AG08396 (cell line): ENCODE measurements around the gene ZBTB7C.

Source experiments
- DNase-seq: peaks from one replicate; pipeline ENCODE4 v3.0.0; 2012; ENCODE audit warnings: low spot score, mixed read lengths

The ZBTB7C gene

DNA sequence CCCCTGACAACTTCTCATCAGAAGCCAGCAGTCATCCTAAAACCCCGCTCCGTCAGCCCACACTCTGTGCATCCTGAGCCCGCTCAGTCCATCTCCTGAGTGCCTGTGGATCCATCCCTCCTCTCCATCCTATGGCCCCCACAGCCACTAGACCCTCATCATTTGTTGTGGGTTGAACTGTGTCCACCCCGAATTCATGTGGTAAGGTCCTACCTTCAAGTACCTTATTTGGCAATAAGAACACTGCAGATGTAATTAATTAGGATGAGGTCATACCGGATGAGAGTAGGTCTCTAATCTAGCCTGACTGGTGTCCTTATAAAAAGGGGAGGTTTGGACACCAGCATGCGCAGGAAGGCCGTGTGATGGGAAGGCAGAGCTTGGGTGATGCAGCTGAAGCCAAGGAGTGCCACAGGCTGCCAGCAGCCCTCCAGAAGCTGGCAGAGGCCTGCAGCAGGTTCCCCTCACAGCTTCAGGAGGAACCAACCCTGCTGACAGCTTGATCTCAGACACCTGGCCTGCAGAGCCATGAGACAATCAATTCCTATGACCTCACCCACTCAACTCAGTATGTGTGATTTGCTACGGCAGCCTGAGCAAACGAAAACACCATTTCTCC lies 192.4 kb downstream of the ZBTB7C start:
- no peak for DNase-seq

DNA sequence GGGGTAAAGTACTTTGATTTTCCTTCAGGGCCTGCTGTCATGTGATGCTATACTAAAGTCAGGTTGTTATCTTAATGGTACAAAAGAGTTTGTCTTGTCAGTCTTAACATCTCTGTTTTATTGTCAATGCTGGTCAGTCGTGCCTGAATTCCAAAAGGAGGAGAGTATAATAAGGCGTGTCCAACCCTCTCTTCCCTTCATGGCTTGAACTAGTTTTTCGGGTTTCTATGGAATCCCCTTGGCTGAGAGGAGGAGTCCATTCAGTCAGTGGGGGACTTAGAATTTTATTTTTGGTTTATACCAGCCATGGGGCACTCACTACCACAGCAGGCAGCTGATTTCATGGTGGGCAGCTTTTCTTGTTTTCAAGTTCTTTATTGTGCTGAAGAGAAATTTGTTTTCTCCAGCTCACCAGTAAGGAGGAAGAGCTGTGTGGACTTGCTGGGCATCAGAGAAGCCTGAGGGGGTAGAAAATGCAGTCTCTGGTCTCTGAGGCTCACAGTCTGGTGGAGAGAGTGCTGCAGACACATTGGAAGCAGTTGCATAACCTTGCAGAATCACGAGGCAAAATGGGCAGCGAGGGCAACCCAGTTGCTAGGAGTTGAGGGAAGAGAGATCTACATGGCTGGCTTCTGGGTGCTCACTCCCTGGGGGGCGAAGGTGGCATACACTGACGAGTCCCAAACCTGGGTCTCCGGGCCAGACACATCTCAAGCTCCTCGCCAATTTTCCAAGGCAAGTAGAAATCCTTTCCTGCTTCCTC lies 193.1 kb downstream of the ZBTB7C start:
- DNase-seq: no peak

DNA sequence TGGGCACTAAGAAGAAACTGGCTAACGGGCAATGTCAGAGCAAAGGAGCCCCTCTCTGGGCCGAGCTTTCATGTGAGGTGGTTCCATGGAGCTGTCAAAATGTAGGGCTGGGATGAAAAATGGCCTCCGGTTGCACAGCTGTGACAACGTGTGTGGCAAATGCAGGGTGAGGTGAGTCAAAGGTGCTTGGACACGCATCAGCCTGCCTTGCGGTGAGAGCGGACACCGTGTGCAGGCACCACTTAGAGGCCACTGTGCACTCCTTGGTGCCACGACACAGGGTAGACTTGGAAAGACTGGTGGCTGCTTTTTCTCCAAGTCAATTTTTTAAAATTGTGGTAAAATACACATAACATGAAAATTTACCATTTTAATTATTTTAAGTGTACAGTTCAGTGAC lies 195.4 kb downstream of the ZBTB7C start:
- no peak for DNase-seq

DNA sequence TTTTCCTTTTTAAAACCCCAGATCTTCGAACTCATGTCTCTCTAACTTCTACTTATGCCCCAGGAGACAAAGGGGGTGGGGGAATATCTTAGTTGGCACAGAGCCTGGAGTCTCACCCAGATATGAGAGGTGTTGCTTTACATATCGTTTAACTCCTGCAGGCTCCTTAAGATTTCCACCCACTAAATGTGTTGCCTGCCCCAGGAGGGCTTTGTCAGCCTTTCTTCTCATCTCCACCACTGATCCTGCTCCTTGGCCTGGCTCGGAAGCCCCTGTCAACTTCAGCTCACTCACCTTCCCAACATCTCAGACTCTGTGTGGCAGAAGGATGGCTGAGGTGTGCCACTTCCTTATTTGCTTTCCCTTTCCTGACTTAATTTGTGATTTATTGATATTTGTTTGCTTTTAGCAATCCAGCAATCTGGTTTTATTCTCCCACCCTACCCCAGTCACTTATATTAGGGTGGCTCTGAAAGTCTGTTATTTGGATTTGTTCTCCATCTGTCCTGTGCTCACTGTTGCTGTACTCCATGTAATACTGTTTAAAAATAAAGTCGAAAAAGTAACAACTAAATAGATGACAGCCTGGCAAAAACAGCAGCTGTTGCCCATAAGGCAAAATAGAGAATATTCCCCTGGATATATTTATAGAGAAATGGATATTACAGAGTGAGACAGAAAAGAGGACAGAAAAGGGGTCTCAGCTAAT lies 200.6 kb downstream of the ZBTB7C start:
- no peak for DNase-seq

DNA sequence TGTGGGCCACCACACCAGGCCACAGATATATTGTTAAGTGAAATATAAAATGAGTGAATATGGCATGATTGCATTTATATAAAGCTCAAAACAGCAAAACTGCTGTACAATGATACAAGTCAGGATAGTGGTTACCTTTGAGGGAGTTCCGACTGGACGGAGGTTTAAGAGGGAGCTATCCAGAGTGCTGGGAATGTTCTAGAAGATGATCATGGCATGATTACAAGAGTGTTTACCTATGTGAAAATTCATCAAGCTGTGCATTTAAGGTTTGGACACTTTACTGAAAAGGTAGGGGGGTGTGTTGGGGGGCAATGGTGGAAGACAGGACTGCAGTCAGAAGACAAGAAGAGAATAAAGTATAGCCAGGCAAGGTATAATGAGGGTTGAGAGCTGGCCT lies 201.4 kb downstream of the ZBTB7C start:
- no peak for DNase-seq

DNA sequence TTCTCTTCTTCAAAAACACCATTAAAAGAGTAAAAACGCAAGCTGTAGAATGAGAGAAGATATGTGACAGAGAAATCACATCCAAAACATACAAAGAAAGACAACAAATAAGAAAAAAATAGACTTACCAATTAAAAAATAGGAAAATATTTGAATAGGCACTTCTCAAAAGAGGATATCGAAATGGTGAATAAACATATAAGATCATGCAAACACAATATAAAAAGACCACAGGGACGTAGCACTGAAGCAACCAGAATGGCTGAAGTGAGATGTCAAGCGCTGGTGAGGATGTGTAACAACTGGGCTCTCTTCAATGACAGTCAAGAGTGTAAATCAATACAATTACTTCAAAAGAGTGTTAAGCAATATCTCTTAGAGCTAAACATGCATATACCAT lies 202.3 kb downstream of the ZBTB7C start:
- DNase-seq: no peak

DNA sequence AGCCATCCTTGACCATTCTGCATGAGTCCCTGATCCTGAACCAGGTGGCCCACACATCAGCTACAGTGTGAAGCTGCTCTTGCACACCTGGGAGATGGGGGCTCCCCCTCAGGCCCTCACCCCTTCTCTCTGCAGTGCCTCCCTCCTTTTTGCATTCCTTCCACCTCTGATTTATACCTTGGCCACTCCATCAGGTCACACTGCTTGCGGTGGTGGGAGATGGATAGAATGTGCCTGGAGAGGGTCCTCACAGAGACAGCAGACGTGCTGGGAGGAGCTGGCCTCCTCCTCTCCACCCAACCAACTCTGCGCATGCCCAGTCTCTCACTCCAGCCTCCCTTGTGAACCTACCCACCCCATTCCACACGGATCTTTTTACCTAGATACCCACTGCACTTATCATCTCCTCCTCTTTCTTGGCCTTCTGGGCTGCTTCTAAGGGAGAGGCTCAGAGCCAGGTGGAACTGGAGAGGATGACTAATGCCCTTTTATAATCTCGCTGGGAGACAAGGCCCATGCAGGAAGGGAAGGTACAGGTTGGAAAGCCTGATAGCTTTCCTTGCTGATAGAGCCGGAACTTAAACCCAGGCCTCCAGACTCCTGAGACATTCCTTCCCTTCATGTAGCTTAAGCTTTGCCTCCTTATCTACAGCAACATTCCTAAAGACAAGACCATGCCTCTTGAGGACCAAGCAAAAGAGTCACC lies 205.1 kb downstream of the ZBTB7C start:
- DNase-seq: no peak

DNA sequence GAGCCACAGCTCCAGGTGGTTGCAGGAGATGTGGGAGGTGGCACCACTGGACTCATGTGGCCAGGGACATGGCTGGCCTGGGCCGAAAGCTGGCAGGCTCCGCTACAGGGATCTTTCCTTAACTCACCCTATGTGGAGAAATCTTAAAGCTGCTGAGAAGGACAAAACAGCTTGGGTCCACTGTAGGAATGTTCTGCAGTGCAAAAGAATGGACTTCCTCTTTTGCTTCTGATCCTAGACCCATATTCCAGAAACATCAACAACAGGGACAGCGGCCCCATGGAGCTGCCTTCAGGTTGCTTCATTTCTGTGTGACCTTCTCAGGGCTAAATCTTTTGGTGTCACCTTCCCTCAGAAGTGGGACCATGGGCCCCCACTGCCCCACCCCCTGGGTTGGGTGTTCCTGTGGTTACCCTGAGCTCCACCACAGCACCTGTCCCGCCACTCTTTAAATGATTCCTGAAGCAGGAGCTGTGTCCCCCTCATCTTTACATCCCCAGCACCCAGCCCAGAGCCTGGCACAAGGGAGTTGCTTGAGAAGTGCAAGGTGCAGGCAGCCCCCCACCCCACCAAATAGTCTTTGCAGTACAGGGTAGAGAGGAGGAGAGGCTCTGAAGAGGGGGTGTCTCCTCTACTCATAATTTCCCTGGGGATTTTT lies 205.8 kb downstream of the ZBTB7C start:
- no peak for DNase-seq

DNA sequence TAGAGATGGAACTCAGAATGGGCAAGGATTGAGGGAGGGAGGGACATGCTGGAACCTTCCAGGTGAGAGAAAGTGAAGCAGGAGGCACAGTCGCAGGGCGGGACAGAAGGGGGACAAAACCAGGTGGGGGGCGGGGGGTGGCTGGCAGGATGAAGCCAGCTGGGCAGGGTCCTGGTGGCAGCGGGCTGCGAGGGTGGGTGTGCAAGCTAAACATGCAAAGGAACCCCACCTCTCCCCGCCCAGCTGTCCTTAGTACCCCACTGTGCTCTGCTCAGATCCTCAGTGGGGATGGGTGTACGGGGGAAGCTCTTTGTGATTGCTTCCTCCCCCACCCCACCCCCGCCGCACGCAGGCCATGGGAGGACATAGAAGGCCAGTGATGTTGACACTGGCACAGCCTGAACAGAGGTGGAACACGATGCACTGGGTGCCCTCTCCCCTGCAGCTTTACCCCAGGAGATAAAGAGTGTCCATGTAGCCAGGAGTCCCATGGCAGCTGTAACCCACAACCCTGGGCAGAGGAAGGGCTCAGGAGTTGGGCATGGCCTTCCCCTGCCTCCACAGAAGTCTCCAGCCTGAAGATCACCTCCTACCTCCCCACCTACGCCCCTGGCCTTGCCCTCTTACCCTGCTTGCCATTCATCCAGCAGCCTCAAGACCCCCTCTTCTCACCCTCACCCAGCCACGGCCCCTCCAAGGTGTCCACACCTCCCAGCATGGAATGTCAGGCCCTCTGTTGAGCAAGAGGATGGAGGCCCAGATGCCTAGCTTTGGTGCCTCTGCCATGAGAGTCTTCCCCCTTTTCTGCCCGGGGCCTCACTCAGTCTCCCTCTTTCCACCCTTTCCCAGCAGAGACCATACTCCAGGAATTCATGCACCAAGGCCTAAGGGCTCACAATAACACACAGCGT lies 206.6 kb downstream of the ZBTB7C start:
- DNase-seq: no peak

DNA sequence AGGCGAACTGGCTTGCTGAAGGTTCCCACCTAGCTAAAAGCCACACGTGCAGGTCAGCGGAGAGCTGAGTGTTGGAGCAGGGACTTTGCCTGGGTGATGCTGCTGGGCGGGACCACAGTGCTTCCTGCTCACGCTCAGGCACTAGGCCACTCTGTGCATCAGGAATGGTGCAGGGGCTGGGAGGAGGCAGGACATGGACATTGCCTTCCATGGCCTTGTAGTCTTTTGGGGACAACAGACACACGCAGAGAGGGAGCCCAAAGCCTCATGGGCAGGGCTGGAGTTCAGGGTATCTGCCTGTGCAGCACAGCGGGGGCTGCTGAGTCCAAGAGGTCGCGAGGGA lies 207.2 kb downstream of the ZBTB7C start:
- DNase-seq: no peak

DNA sequence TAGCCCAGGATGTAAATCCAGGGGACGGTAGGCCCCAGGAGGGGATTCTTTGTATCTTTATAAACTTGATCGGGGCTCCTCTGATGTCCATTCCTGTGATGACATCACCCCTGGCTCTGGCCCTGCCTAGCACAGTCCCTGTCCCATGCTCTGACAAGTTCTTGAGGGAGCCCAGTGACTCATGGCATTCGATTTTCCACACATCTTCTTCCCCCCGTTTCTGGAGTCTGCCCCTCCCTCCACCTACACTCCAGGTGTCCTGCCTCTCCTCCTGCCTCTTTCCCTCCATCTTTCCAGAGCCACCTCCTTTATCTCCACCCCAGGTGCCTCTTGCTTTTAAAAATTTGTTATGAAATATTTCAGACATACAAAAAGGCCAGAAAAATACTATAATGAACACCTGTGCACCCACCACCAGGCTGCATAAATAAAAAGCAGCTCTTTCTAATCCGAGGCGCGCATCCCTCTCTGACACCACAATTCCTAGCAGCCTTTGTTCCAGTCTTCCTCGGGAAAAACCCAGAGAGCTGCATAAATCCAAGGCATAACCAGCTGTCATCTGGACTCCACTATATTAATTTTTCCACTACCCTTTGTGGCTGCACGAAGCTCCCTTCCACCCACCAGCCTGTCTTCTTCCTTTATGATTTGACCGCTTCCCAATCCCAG lies 207.7 kb downstream of the ZBTB7C start:
- no peak for DNase-seq

DNA sequence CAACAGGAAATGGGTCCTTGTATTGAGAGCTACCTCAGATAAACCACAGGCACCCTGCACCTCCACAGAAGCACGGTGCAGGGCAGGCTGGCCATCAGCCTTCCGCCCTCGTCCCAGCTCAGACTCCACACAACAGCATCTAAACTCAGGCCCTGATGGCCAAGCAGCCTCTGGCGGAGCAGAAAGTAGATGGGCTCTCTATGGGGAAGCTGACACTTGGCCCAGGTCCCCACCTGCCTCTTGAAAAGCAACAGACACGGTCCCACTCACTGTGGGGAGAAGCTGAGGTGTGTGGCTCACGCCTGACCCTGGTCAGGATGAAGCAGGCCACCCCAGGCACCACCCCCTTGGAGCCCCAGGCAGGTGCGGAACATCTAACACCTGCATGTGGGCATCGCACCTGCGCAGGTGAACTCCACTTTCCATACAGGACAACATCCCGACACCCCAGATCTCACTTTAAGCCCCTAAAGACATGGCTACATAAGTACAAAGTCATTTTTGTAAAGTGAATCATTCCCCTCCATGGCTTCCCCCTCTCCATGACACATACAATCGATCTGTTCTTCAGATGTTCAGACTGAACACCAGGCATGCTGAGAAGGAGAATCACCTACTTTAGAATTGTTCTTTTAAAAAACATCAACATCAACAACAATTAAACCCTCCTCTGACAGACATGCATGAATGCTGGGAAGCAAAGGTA lies 208.4 kb downstream of the ZBTB7C start:
- DNase-seq: no peak

DNA sequence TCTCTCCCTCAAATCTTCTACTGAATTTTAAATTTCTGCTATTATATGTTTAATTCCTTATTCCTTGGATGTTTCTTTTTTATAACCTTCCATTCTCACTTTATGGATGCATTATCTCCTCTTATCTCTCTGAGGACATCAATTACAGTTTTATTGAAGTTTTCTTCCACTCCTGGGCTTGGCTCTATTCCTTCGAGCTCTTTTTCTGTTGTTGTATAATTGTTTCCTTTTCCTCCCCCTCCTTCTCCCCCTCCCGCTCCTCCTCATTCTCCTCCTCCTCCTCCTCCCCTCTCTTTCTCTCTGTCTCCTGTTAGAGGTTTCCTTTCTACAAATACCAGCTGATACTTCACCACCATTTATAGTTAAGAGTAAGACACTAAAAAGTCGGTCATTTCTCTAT lies 209.8 kb downstream of the ZBTB7C start:
- DNase-seq: no peak

DNA sequence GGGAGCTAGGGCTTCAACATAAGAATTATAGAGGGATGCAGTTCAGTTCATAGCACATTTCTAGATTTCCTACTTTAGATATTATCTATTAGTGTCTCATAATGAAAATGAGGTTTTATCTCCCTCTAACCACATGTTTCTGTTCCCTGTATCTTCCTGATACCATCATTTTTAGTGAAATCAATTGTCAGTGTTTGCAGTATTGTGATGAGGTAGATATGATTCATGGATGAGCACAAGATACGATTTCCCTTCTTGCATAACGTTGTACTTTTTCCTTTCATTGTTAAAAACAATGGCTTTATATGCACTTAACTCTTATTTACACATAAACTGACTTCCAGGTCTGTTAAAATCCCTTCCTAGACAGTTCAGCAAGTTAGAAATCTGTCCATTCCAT lies 211.4 kb downstream of the ZBTB7C start:
- DNase-seq: no peak

DNA sequence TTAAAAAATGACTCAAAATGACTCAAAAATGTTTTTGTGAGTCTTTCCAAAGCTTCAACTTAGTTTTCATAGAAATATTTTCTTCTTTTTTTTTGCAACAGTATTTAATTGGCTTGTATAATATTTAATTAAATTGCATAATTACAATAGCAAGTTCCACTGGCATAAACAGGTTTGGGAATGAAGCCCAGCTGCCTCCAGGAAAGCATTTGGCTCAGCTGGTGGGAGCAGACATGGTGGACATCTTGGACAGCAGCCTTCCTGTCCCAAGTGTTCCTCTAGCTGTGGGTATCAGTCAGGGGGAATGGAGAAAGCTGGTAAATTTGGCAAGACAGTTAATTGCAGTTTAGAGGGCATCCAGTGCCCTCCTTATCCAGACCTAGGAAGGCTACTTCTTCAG lies 213.4 kb downstream of the ZBTB7C start:
- DNase-seq: no peak

DNA sequence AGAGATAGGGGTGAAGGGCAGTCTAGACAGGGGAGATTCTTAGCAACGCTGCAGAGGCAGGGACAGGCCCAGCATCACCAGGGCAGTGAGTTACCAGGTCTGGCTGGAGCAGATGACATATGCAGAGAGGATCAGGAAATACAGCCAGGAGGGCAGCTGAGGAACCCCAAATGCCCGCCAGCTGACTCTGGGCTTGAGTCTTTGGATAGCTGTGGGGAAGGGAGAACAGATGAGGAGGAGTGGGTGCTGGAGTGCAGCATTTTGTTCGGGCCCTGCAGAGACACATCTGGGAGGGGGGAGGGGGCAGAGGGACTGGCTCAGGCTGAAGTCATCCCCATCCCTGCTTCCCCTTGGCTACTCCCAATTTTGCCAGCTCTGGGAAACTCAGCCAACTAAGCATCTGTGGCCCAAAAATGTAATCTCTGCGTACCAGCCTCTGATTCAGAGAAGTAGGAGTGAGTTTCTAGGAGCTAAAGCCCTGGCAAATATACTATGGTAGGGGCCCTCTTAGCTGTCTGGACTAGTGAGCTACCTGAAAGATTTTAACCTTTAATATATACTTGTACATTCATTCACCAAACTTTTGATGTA lies 214.5 kb downstream of the ZBTB7C start:
- DNase-seq: no peak

DNA sequence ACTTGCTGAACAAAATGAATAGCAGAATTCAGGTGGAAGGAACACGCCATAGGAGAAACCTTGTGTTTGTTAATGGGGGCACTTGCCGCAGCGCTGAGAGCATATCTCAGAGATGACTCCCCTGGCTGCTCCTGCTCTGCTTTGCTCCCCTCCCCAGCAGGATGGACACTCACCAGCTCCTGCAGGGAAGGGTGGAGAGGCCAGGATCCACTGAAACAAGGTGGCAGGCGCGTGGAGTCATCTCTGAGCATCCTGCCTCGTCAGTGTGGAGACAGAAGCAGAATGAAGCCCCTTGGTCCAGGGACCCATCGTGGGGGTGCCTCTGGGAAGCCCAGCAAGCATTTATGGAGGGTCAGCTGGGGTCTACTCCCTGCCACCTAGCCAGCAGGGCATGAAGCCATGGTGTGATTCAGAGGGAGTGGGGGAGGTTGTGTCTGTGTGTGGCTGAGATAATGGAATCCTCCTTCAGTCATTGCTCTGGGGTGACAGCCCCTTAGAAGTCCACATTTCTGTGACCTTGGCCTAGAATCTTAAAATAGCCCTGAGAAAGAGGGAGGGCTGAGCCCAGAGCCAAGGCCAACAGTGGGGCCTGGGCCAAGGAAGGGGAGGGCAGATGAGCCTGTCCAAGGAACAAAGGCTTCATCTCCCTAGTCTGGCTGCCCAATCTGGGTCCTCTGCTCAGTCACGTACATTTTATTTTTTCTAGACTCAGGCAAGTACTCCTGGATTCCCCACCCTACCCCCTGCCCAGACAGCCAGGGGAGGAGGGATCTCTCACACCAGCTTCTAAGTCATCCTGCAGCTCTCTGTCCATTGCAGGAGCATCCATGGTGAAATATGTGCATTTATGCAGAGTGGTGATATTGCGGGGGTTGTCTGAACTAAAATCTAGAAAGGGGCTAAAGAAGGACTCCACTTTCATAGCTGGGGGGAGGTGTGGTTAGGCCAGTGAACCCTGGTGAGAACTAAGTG lies 215.4 kb downstream of the ZBTB7C start:
- DNase-seq: no peak

DNA sequence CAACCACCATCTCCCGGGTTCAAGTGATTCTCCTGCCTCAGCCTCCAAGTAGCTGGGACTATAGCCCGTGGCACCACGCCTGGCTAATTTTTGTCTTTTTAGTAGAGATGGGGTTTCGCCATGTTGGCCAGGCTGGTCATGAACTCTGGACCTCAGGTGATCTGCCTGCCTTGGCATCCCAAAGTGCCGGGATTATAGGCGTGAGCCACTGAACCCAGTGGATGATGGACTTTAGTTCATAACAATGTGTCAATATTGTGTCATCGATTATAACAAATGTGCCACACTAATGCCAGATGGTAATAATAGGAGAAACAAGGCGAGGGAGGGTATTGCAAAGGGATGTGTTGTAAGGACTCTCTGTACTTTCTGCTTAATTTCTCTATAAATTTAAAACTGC lies 216.6 kb downstream of the ZBTB7C start:
- no peak for DNase-seq
